Measurements from ENCODE around the gene MAN2A2.

DNA sequence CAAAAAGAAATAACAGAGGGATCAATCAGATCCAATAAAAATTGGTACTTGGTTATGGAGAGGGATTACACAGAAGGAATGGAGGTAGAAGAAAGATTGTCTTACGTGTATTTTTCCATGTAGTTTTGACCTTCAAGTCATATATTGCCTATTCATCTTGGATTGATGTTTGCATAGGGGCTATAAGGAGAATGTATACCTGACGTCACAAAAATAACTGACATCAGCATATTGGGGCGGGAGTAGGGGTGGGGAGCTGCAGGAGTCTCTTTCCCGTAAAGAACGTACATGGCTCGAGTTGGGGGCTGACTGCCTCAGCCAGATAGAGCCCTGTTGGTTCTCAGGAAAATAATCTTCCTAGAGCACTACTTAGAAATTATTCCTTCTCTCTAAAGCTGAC, 40.6 kb upstream of the MAN2A2 start:
- TF ChIP-seq GATA2 (IDR thresholded peaks at IDR 0.05; ENCODE audit: low read depth, low read length) (no peak), GATA3 (IDR thresholded peaks at IDR 0.05; ENCODE audit: low read depth, low read length) (no peak)

Data from SH-SY5Y (cell line).